ENCODE data around the gene ZNF821. TPM values are rescaled to one million over a fixed set of nuclear protein-coding genes. Genes with fewer than 3 reads are reported as not detected.

Gene ZNF821
- total RNA-seq, 4 donors from 2014 or later: 3.4 to 6.3 (median 4.3) TPM

DNA sequence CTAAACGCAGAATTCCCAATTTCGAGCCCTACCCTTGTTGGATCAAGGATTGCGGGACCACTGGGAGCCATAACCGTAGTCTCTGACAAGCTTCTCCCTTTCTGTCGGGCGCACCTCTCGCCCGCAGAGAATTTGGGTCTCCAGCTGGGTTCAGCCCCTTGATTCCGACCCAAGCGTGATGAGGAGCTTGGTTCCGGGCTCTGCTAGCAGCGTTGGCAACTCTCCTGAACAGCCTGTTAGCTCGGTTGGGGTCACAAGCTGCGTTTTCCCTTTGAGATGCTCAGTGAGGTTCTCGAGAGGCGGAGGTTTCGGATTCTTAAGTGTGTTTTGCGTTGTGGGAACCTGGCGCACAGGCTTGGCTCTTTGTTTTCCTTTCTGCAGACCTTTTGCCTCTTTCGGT lies 37.6 kb downstream of the ZNF821 start:
- TF ChIP-seq, protein P1, sequence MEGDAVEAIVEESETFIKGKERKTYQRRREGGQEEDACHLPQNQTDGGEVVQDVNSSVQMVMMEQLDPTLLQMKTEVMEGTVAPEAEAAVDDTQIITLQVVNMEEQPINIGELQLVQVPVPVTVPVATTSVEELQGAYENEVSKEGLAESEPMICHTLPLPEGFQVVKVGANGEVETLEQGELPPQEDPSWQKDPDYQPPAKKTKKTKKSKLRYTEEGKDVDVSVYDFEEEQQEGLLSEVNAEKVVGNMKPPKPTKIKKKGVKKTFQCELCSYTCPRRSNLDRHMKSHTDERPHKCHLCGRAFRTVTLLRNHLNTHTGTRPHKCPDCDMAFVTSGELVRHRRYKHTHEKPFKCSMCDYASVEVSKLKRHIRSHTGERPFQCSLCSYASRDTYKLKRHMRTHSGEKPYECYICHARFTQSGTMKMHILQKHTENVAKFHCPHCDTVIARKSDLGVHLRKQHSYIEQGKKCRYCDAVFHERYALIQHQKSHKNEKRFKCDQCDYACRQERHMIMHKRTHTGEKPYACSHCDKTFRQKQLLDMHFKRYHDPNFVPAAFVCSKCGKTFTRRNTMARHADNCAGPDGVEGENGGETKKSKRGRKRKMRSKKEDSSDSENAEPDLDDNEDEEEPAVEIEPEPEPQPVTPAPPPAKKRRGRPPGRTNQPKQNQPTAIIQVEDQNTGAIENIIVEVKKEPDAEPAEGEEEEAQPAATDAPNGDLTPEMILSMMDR (IDR thresholded peaks at IDR 0.05; ENCODE audit: low read depth): no peak

DNA sequence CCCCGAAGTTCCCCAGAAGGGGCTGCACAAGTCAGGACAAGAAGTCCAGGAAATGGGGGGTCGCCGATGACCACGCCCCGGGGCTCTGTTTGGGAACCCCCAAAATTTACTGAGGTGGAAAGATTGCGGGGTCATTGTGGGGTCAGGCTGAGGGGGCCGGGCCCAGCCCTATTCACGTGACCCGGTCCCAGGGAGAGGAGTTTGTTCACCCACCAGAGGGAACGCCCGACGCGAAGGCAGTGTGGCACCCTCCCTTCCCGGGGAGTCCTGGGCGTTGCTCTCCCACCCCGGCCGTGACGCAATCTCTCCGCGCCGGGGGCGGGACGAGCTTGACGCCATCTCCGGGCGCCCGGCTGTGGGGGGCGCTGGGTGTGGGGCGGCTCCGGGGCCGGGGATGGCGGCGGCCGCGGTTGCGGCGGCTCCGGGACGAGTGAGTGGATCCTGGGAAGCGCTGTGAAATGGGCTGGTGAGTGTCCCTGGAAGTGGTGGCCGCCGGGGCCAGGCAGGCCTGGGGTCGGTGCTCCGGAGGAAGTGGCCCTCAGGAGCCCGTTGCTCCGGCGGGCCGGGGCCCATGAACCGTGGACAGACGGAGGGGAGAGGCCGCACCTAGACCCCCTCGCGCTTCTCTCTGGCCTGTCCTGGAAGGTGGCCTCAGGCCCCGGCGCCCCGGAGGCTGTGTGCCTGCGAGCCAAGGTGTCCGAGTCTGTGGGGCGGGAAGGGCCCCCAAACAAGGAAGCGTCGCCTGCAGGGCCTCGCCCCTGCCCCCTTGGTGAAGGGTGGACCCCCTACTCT lies 38.1 kb downstream of the ZNF821 start, which contains the start of gene ATXN1L:
ATXN1L (plus strand) TSS at position 338 of the 792 bp plus-strand sequence. CDS start 3,765 bp downstream, outside the sequence.
- TF ChIP-seq, protein P1 (IDR thresholded peaks at IDR 0.05; ENCODE audit: low read depth): no peak

DNA sequence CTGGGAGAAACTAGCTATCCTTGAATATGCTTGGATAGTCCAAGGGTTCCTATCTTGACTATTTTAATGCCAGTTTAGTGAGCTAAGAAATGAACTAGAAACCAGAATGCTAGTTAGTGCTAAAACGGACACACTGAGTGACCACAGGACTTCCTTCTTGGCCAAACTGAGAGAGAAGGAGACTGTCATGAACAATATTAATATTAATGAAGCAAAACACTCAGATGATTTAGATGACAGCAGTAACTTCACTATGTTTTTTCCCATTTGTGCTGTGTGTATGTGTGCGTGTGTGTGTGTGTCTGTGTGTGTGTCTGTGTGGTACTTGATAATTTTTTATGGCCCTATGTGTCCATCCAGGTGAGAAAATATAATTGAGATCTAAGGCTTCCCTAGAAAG lies 40.4 kb downstream of the ZNF821 start:
- TF ChIP-seq, protein P1 (IDR thresholded peaks at IDR 0.05; ENCODE audit: low read depth): no peak

DNA sequence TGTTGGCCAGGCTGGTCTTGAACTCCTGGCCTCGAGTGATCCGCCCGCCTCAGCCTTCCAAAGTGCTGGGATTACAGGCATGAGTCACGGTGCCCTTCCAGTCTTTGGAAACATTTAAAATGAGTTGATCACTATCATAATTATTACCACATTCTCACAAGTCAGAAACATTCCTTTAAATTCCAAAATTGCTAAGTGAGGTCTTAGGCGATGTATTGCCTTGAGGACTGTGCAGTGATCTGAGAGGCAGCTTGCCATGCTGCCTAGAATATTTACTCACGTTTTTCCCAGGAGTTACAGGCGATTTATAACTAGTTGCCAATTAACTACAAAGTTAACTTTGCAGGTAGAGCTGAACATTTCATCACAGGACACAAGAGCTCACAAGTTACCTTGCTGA lies 43.9 kb downstream of the ZNF821 start:
- TF ChIP-seq, protein P1 (IDR thresholded peaks at IDR 0.05; ENCODE audit: low read depth): no peak

DNA sequence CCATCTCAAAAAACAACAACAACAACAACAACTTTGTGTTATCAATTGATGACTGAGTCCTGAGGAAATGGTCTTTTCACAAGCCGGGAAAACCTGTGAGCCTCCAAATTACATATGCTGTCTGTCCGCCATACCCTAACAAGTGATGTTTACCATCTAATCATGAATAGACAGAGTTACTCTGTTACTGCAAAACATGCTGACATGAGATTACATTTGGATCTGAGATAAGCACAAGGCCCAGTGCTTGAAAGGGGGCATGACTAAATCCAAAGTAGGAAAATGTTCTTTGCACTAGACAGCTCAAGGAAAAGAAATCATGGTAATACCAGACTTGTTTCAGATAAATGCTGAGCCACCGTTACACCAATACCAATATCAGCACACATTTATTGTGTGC lies 46.8 kb downstream of the ZNF821 start:
- TF ChIP-seq, protein P1 (IDR thresholded peaks at IDR 0.05; ENCODE audit: low read depth): no peak

DNA sequence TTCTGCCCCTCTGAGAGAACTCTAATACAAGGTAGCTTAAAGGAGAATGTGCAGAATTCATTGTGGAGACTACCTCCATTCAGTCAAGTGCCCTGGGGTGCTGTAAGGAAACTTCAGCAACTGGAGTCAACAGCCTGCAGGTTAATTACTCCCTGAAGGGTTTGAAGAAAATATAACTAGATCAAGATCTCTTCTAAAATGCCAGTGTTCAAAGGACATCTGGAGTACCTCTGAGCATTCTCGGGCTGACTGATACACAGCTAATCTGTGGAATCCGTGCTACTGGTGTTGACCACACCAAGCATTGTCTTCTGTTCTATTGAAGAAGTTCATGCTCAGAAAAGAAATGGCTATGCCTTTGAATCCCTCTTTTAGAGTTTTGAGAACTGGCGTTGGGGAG lies 49.7 kb downstream of the ZNF821 start:
- TF ChIP-seq, protein P1 (IDR thresholded peaks at IDR 0.05; ENCODE audit: low read depth): no peak

DNA sequence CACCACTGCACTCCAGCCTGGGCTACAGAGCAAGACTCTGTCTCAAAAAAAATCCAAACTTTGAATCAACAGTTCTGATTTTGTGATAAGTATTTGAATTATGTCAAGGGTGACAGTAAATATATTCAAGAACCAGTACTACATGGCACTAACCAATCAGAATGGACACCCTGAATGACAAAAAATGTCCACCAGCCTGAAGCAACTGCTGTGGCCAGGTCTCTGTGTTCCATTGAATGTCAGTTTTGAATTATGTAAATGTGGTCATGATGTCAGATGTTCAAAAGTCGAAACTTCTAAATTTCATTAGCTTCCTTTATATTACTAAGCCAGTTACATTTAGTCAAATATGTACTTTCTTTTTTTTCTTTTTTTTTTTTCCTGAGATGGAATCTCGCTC lies 53.6 kb downstream of the ZNF821 start:
- TF ChIP-seq, protein P1 (IDR thresholded peaks at IDR 0.05; ENCODE audit: low read depth): no peak

Measured in subcutaneous adipose tissue (tissue), 4 donors.